ENCODE results near the gene RP9. TPM values are rescaled to one million over a fixed set of nuclear protein-coding genes. Genes with fewer than 3 reads are reported as not detected.

RP9 gene
- total and polyA plus RNA-seq, 9 of the 15 experiments (the other 6 are each of a cell fraction or from before 2014, with no cell fraction given), result 10.7 to 44.8 (median 33.4) TPM

DNA sequence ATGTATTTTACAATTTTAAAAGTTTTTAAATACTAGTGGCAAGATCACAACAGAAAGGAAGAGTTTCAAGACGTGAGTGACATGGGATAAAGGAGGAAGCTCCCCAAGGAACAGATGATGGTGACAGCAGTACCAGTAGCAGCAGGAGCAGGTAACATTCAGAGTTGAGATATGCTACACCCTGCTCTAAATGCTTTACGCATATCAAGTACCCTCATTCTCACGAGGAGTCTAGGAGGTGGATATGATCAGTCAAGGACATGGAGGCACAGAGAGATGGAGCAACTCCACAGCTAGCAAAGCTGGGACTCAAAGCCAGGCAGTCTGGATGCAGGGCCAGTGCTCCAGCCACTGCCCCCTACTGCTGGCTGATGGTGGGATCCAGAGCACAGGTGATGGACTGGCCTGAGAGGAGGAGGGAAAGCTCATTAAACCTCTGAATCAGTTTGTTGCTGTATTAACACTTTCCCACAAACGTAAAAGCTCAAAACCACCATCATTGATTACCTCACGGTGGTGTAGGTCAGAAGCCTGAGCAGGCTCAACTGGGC, 17.5 kb downstream of the RP9 start:
- no peaks in the 10 kb centered on the region for H4K20me1 ChIP-seq (replicated peaks; ENCODE audit: control insufficient read depth, insufficient read depth, low read length)
- no peak overlapping the region for H2AFZ ChIP-seq (ENCODE audit: low read depth, low read length)
- no peak overlapping the region for H3K4me2 ChIP-seq (ENCODE audit: insufficient read depth, low read length)
- no peak overlapping the region for H3K27ac ChIP-seq (ENCODE audit: extremely low read depth, low read depth, low read length)
- H3K9me1 ChIP-seq (ENCODE audit: control insufficient read depth, insufficient read depth, low read length), result no peaks in the 10 kb centered on the region
- no peak overlapping the region for H3K9ac ChIP-seq (ENCODE audit: insufficient read depth in 1 of 2, low read depth in 2 of 2, low read length in 2 of 2)
- FAIRE-seq, result no peak
- peaks cover 28% of the 10 kb centered on the region; the same call in 2 of the 3 replicates for H3K36me3 ChIP-seq (ENCODE audit: control insufficient read depth, insufficient read depth, low read length)
- H3K4me1 ChIP-seq (replicated peaks in 1 of 2; ENCODE audit: control insufficient read depth in 2 of 2, insufficient read depth in 2 of 2, low read length in 2 of 2), result peaks cover 0 to 12% of the 10 kb centered on the region in 2 experiments; a peak in 3 of 5 replicates
- no peak for TF ChIP-seq TARDBP (IDR thresholded peaks at IDR 0.05)
- DNase-seq (ENCODE audit: extremely low read depth in 1 of 4, low spot score in 3 of 4), result no peak
- no peaks in the 10 kb centered on the region for H3K9me3 ChIP-seq (replicated peaks; ENCODE audit: control insufficient read depth, insufficient read depth, low read depth, low read length)
- ChIA-PET POLR2A (interaction anchor here (0.6 to 1.4 kb wide), 4 partner anchors 8 to 1935 kb away, joined by 3 to 4 read pairs (median 4); partner anchors contain the start of gene NT5C3A), CTCF (ENCODE audit: low intra/inter-chr PET ratio) (no interaction called here)
- intact Hi-C loops (cut with micrococcal nuclease), result no loop called here
- BruUV-seq (replicated peaks), result no TSS peak
- 45% methylated on average over 5 of the region's 5 CpGs for WGBS (ENCODE audit: insufficient coverage, low coverage, missing lambda C conversion rate)
- no peak overlapping the region for H3K4me3 ChIP-seq
- no peaks in the 10 kb centered on the region for H3K79me2 ChIP-seq (ENCODE audit: control insufficient read depth, insufficient read depth, low read length)
- ATAC-seq, result peak; percentile 20; the same call in 2 of the 3 replicates
- in situ Hi-C loops (cut with MboI), result no loop called here
- H3K27me3 ChIP-seq (ENCODE audit: control insufficient read depth in 2 of 2, insufficient read depth in 2 of 2, low read length in 2 of 2), result no peaks in the 10 kb centered on the region

DNA sequence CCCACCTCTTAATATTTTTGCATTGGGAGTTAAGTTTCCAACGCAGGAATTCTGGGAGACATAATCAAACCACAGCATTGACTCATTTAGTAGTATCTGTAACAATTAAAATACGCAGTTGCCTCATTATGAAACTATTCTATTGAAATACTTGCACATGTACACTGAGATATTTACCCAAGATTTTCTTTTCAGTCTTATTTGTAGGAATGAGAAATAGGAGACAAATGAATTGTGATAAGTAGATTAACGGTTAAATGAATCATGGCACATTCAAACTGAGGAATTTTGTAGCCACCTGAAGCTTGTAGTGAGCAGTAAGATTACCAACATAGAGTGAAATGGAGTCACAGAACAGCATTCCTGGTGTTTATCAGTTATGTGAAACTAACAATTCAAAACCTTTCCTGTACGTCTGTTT, 18.1 kb downstream of the RP9 start:
- H3K27ac ChIP-seq (ENCODE audit: extremely low read depth, low read depth, low read length), result no peak overlapping the region
- H3K9me3 ChIP-seq (replicated peaks; ENCODE audit: control insufficient read depth, insufficient read depth, low read depth, low read length), result no peaks in the 10 kb centered on the region
- ATAC-seq, result no peak
- FAIRE-seq, result no peak
- BruUV-seq (replicated peaks), result no TSS peak
- H3K9ac ChIP-seq (ENCODE audit: insufficient read depth in 1 of 2, low read depth in 2 of 2, low read length in 2 of 2), result no peak overlapping the region
- in situ Hi-C loops (cut with MboI) (no loop called here), intact Hi-C loops (cut with micrococcal nuclease) (no loop called here)
- no peak overlapping the region for H3K4me3 ChIP-seq
- H3K9me1 ChIP-seq (ENCODE audit: control insufficient read depth, insufficient read depth, low read length), result no peaks in the 10 kb centered on the region
- H3K79me2 ChIP-seq (ENCODE audit: control insufficient read depth, insufficient read depth, low read length), result no peaks in the 10 kb centered on the region
- H3K27me3 ChIP-seq (ENCODE audit: control insufficient read depth in 2 of 2, insufficient read depth in 2 of 2, low read length in 2 of 2), result no peaks in the 10 kb centered on the region
- H4K20me1 ChIP-seq (replicated peaks; ENCODE audit: control insufficient read depth, insufficient read depth, low read length), result no peaks in the 10 kb centered on the region
- no peak for DNase-seq (ENCODE audit: extremely low read depth in 1 of 4, low spot score in 3 of 4)
- peaks cover 22% of the 10 kb centered on the region; the same call in 2 of the 3 replicates for H3K36me3 ChIP-seq (ENCODE audit: control insufficient read depth, insufficient read depth, low read length)
- H2AFZ ChIP-seq (ENCODE audit: low read depth, low read length), result no peak overlapping the region
- ChIA-PET POLR2A (interaction anchor here (0.6 to 1.4 kb wide), 2 partner anchors 8 to 11 kb away, joined by 3 to 4 read pairs; no protein-coding TSS in a partner anchor), CTCF (ENCODE audit: low intra/inter-chr PET ratio) (no interaction called here)
- 49% methylated on average over 4 of the region's 4 CpGs for WGBS (ENCODE audit: insufficient coverage, low coverage, missing lambda C conversion rate)
- H3K4me1 ChIP-seq (replicated peaks in 1 of 2; ENCODE audit: control insufficient read depth in 2 of 2, insufficient read depth in 2 of 2, low read length in 2 of 2), result peaks cover 0 to 12% of the 10 kb centered on the region in 2 experiments; a peak in 3 of 5 replicates
- H3K4me2 ChIP-seq (ENCODE audit: insufficient read depth, low read length), result no peak overlapping the region
- TF ChIP-seq NCOA1 (IDR thresholded peaks at IDR 0.05; ENCODE audit: low read depth) (no peak), HDGF (IDR thresholded peaks at IDR 0.05) (no peak), RBM34 (IDR thresholded peaks at IDR 0.05; ENCODE audit: borderline replicate concordance, insufficient read depth, low read length) (no peak), EP400 (IDR thresholded peaks at IDR 0.05) (no peak), ZFP30 (CRISPR knock-in tag; IDR thresholded peaks at IDR 0.05; ENCODE audit: borderline replicate concordance) (no peak), MYC (IDR thresholded peaks at IDR 0.05; ENCODE audit: low read depth, low read length) (no peak), MYC (CRISPR knock-in tag; IDR thresholded peaks at IDR 0.05; ENCODE audit: borderline replicate concordance, low read depth) (no peak), ZNF175 (CRISPR knock-in tag; IDR thresholded peaks at IDR 0.05; ENCODE audit: low read depth) (no peak), ZC3H4 (CRISPR knock-in tag; IDR thresholded peaks at IDR 0.05; ENCODE audit: borderline replicate concordance) (no peak), RBM17 (IDR thresholded peaks at IDR 0.05; ENCODE audit: borderline replicate concordance, low read depth, low read length) (no peak)
- TF ChIP-seq, protein P1, sequence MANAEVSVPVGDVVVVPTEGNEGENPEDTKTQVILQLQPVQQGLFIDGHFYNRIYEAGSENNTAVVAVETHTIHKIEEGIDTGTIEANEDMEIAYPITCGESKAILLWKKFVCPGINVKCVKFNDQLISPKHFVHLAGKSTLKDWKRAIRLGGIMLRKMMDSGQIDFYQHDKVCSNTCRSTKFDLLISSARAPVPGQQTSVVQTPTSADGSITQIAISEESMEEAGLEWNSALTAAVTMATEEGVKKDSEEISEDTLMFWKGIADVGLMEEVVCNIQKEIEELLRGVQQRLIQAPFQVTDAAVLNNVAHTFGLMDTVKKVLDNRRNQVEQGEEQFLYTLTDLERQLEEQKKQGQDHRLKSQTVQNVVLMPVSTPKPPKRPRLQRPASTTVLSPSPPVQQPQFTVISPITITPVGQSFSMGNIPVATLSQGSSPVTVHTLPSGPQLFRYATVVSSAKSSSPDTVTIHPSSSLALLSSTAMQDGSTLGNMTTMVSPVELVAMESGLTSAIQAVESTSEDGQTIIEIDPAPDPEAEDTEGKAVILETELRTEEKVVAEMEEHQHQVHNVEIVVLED (CRISPR knock-in tag; IDR thresholded peaks at IDR 0.05), result no peak
- TF ChIP-seq, protein P2, sequence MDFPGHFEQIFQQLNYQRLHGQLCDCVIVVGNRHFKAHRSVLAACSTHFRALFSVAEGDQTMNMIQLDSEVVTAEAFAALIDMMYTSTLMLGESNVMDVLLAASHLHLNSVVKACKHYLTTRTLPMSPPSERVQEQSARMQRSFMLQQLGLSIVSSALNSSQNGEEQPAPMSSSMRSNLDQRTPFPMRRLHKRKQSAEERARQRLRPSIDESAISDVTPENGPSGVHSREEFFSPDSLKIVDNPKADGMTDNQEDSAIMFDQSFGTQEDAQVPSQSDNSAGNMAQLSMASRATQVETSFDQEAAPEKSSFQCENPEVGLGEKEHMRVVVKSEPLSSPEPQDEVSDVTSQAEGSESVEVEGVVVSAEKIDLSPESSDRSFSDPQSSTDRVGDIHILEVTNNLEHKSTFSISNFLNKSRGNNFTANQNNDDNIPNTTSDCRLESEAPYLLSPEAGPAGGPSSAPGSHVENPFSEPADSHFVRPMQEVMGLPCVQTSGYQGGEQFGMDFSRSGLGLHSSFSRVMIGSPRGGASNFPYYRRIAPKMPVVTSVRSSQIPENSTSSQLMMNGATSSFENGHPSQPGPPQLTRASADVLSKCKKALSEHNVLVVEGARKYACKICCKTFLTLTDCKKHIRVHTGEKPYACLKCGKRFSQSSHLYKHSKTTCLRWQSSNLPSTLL (IDR thresholded peaks at IDR 0.05), result no peak
